Measurements from ENCODE around the gene TFF2.

GRCh38 chr21:42356046-42356445, 5.3 kb upstream of the TFF2 start:
- TF ChIP-seq CTCF (IDR thresholded peaks at IDR 0.05) (no peak), POLR2AphosphoS5 (IDR thresholded peaks at IDR 0.05) (no peak)

Data from transverse colon (tissue), 4 donors.